Ishikawa (cell line): ENCODE data around the gene YWHAE.

Source experiments
- CEBPB ChIP-seq: IDR thresholded peaks from 2 replicates; pipeline ENCODE4 v1.6.1; 2012
- CREB1 ChIP-seq: IDR thresholded peaks from 2 replicates; pipeline ENCODE4 v1.6.1; 2012; ENCODE audit warnings: low read depth
- EGR1 ChIP-seq: IDR thresholded peaks from 2 replicates; pipeline ENCODE4 v1.6.1; 2012
- EP300 ChIP-seq: IDR thresholded peaks from 2 replicates; pipeline ENCODE4 v1.6.1; 2012; ENCODE audit warnings: borderline replicate concordance
- FOXM1 ChIP-seq: IDR thresholded peaks from 2 replicates; pipeline ENCODE4 v1.6.1; 2012; ENCODE audit warnings: low read depth, borderline replicate concordance
- MAX ChIP-seq: IDR thresholded peaks from 2 replicates; pipeline ENCODE4 v1.6.1; 2012
- NFIC ChIP-seq: IDR thresholded peaks from 2 replicates; pipeline ENCODE4 v1.6.1; 2012
- RAD21 ChIP-seq: IDR thresholded peaks from 2 replicates; pipeline ENCODE4 v1.6.1; 2012; ENCODE audit warnings: low read depth
- TAF1 ChIP-seq: IDR thresholded peaks from 2 replicates; pipeline ENCODE4 v1.6.1; 2012; ENCODE audit warnings: low read depth, mild to moderate bottlenecking
- TCF12 ChIP-seq: IDR thresholded peaks from 2 replicates; pipeline ENCODE4 v1.6.1; 2012; ENCODE audit warnings: low read depth
- TEAD4 ChIP-seq: IDR thresholded peaks from 2 replicates; pipeline ENCODE4 v1.6.1; 2012
- YY1 ChIP-seq: IDR thresholded peaks from 2 replicates; pipeline ENCODE4 v1.6.1; 2012; ENCODE audit warnings: low read depth
- ZBTB7A ChIP-seq: IDR thresholded peaks from 2 replicates; pipeline ENCODE4 v1.6.1; 2012; ENCODE audit warnings: low read depth
- TF ChIP-seq, protein P1 (sequence below): IDR thresholded peaks from 2 replicates; pipeline ENCODE4 v1.6.1; 2012
- TF ChIP-seq, protein P2 (sequence below): IDR thresholded peaks from 2 replicates; pipeline ENCODE4 v1.6.1; 2012; ENCODE audit warnings: low read depth, mild to moderate bottlenecking

The YWHAE gene

DNA sequence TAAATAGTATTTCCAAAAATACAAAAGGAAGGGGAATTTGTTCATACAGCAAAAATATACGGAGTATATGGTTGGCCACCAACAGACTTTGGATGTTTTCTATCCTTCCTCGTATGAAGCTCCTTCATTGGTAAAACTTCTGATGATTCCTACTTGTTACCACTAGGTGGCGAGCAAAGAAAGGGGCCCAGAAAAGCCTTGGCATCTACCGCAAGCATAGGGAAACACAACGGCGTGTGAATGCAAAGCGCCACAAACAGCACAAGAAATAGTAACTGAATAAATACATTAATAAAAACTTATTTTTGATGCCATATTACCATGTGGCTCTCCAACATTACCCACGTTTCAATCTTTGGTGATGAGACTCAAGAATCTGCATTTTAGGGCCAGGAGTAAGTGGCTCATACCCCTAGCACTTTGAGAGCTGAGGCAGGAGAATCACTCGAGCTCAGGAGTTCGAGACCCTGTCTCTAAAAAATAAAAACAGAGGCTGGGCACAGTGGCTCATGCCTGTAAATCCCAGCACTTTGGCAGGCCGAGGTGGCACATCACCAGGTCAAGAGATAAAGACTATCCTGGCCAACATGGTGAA lies 34.5 kb downstream of the YWHAE start:
- TF ChIP-seq TCF12 (no peak), FOXM1 (no peak), RAD21 (peak; percentile 75)

GRCh38 chr17:1362964-1363363 lies 37.1 kb downstream of the YWHAE start:
- TF ChIP-seq CEBPB (no peak), FOXM1 (no peak), TAF1 (no peak), MAX (no peak), EP300 (no peak), TEAD4 (no peak), RAD21 (no peak), ZBTB7A (no peak), CREB1 (no peak), TCF12 (no peak), YY1 (no peak), EGR1 (no peak), NFIC (no peak)
- TF ChIP-seq, protein P1, sequence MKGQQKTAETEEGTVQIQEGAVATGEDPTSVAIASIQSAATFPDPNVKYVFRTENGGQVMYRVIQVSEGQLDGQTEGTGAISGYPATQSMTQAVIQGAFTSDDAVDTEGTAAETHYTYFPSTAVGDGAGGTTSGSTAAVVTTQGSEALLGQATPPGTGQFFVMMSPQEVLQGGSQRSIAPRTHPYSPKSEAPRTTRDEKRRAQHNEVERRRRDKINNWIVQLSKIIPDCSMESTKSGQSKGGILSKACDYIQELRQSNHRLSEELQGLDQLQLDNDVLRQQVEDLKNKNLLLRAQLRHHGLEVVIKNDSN: no peak
- TF ChIP-seq, protein P2, sequence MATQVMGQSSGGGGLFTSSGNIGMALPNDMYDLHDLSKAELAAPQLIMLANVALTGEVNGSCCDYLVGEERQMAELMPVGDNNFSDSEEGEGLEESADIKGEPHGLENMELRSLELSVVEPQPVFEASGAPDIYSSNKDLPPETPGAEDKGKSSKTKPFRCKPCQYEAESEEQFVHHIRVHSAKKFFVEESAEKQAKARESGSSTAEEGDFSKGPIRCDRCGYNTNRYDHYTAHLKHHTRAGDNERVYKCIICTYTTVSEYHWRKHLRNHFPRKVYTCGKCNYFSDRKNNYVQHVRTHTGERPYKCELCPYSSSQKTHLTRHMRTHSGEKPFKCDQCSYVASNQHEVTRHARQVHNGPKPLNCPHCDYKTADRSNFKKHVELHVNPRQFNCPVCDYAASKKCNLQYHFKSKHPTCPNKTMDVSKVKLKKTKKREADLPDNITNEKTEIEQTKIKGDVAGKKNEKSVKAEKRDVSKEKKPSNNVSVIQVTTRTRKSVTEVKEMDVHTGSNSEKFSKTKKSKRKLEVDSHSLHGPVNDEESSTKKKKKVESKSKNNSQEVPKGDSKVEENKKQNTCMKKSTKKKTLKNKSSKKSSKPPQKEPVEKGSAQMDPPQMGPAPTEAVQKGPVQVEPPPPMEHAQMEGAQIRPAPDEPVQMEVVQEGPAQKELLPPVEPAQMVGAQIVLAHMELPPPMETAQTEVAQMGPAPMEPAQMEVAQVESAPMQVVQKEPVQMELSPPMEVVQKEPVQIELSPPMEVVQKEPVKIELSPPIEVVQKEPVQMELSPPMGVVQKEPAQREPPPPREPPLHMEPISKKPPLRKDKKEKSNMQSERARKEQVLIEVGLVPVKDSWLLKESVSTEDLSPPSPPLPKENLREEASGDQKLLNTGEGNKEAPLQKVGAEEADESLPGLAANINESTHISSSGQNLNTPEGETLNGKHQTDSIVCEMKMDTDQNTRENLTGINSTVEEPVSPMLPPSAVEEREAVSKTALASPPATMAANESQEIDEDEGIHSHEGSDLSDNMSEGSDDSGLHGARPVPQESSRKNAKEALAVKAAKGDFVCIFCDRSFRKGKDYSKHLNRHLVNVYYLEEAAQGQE: no peak

- TF ChIP-seq ZBTB7A (no peak), MAX (no peak), RAD21 (no peak), CREB1 (no peak), EGR1 (no peak), YY1 (no peak), TEAD4 (no peak), EP300 (no peak), TAF1 (no peak), TCF12 (no peak), FOXM1 (no peak), CEBPB (no peak), NFIC (no peak)
- TF ChIP-seq, protein P2: no peak
- TF ChIP-seq, protein P1: no peak
Measured at GRCh38 chr17:1362065-1362848, 37.8 kb downstream of the YWHAE start.

- TF ChIP-seq CREB1: no peak
- TF ChIP-seq CEBPB: no peak
- no peak for TF ChIP-seq RAD21
- no peak for TF ChIP-seq TEAD4
- TF ChIP-seq EGR1: no peak
- TF ChIP-seq NFIC: no peak
- TF ChIP-seq, protein P2: no peak
- TF ChIP-seq YY1: no peak
- no peak for TF ChIP-seq MAX
- no peak for TF ChIP-seq TAF1
Measured at GRCh38 chr17:1360975-1361374, 39.0 kb downstream of the YWHAE start.
